Activated T-cell treated with anti-CD3 and anti-CD28 coated beads, Interleukin-2, amount 50 U/mL, for 48 hours (primary cell): ENCODE measurements around the gene GALNT17.

ENCODE experiments used
- DNase-seq, 2 experiments: peaks; one replicate each; pipeline ENCODE4 v3.0.0-alpha.2; 2020

GALNT17 gene

DNA sequence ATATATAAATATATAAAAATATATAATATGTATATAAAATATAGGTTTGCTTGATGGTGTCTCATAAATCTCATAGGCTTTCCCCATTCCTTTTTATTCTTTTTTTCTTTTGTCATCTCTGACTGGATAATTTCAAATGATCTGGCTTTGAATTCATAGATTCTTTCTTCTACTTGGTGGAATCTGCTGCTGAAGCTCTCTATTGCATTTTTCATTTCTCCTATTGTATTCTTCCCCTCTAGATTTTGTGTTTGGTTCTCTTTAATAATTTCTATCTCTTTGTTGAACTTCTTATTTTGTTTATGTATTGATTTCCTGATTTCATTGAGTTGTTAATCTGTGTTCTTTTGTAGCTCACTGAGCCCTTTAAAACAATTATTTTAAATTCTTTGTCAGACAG, 629.4 kb downstream of the GALNT17 start:
- no peak for DNase-seq
